Effector memory CD8-positive, alpha-beta T cell (primary cell): ENCODE results near the gene DLAT.
"Not testable (repeated sequence)": the region's sequence is repeated elsewhere in the genome, so short reads cannot be mapped to it uniquely, and the experiment has no call there.

Experiments used
- ATAC-seq: fragments of 150-1000 bp; cut with Tn5 transposase; replicated peaks from 2 replicates; pipeline ENCODE4 v1.10.0; 2021; ENCODE audit warnings: mild to moderate bottlenecking, moderate library complexity
- DNase-seq, 3 experiments: peaks; one replicate each; pipeline ENCODE4 v3.0.0; 2021
- H3K27ac Mint-ChIP-seq, 2 donors: one replicate each; pipeline ENCODE4 v1.8.0; 2022; ENCODE audit warnings: mild to moderate bottlenecking in 2 of 2, mixed read lengths in 2 of 2, moderate library complexity in 2 of 2
- H3K27me3 Mint-ChIP-seq, 2 donors: one replicate each; pipeline ENCODE4 v1.8.0; 2022; ENCODE audit warnings: mixed read lengths in 2 of 2
- H3K36me3 Mint-ChIP-seq: one replicate; pipeline ENCODE4 v1.8.0; 2022; ENCODE audit warnings: mild to moderate bottlenecking, moderate library complexity, mixed read lengths; ENCODE audit not compliant: insufficient read depth
- H3K4me1 Mint-ChIP-seq, 2 donors: one replicate each; pipeline ENCODE4 v1.8.0; 2022; ENCODE audit warnings: low read depth in 2 of 2, mixed read lengths in 2 of 2
- H3K4me3 Mint-ChIP-seq, 2 donors: one replicate each; pipeline ENCODE4 v1.8.0; 2022; ENCODE audit warnings: mild to moderate bottlenecking in 2 of 2, mixed read lengths in 2 of 2, moderate library complexity in 2 of 2
- H3K9me3 Mint-ChIP-seq, 2 donors: one replicate each; pipeline ENCODE4 v1.8.0; 2022; ENCODE audit warnings: mixed read lengths in 2 of 2

The DLAT gene

DNA sequence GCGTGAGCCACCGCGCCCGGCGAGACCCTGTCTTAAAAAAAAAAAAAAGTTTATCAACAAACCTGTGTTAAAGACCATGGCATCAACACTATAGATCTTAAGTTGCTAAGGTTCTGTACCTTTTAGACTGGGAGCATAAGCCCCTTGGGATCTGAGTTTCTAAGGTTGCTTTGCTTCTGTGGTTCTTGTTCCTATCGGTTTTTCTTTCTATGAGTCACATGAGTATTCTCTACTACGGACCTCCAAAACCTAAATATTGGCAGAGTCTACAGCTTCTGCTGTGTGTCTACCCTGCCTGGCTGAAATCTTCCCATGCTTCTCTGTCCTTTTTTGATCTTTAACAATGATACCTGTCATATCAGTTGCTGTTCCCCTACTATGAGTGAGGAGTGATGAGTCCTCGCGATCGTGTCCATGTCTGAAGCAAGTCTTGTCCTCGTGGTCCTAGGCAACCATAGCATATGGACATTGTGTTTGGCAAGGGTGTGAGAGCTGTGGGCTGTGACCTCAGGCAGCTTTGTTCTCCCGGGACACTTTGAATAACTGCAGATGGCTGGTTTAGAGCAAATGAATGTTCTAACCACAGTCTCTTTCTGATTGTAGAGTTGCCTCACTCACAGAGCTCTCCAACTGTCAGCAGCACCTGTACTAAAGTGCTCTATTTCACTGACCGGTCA lies 9.0 kb upstream of the DLAT start:
- Mint-ChIP-seq H3K9me3 (no peaks in the 10 kb centered on the region), H3K27me3 (peaks cover 8 to 12% of the 10 kb centered on the region in 2 donors), H3K4me1 (no peaks in the 10 kb centered on the region), H3K36me3 (no peaks in the 10 kb centered on the region), H3K27ac (no peak overlapping the region), H3K4me3 (no peak overlapping the region)
- ATAC-seq (no peak), DNase-seq (no peak)

- H3K27me3 Mint-ChIP-seq, result peaks cover 8 to 12% of the 10 kb centered on the region in 2 donors
- no peak for DNase-seq
- no peak overlapping the region for H3K27ac Mint-ChIP-seq
- H3K4me1 Mint-ChIP-seq, result no peaks in the 10 kb centered on the region
- no peaks in the 10 kb centered on the region for H3K9me3 Mint-ChIP-seq
- no peaks in the 10 kb centered on the region for H3K36me3 Mint-ChIP-seq
- H3K4me3 Mint-ChIP-seq, result no peak overlapping the region
- no peak for ATAC-seq
Observed at GRCh38 chr11:112016765-112017376, 8.3 kb upstream of the DLAT start.

GRCh38 chr11:112017538-112017937 lies 7.7 kb upstream of the DLAT start:
- Mint-ChIP-seq H3K4me1 (no peaks in the 10 kb centered on the region), H3K27me3 (peaks cover 8 to 12% of the 10 kb centered on the region in 2 donors), H3K9me3 (no peaks in the 10 kb centered on the region), H3K27ac (no peak overlapping the region), H3K36me3 (no peaks in the 10 kb centered on the region), H3K4me3 (no peak overlapping the region)
- ATAC-seq (no peak), DNase-seq (no peak)

DNA sequence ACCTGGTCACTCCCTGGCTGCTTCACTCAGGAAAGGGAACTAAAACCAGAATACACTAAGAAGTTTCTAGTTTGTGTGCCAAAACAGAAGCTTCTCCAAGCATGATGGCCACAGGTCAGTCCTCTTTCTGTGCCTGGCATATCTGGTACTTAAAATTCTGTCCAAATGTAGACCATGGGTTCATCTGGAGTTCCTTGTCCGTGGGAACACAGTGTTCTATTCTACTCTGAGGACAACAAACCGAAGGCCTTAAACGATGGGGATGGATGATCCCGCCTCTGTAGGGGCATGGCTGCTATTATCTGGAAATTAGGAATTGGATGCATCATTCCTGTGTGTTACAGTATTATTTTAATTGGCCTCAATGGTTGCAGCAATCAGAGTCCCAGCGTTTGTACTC lies 6.1 kb upstream of the DLAT start:
- ATAC-seq (no peak), DNase-seq (no peak)
- H3K27ac Mint-ChIP-seq, result no peak overlapping the region
- H3K36me3 Mint-ChIP-seq, result peaks cover 2% of the 10 kb centered on the region
- peaks cover 0 to 5% of the 10 kb centered on the region in 2 donors for H3K4me1 Mint-ChIP-seq
- no peaks in the 10 kb centered on the region for H3K9me3 Mint-ChIP-seq
- H3K27me3 Mint-ChIP-seq, result peaks cover 6 to 8% of the 10 kb centered on the region in 2 donors
- H3K4me3 Mint-ChIP-seq, result no peak overlapping the region

GRCh38 chr11:112023104-112023503 lies 2.1 kb upstream of the DLAT start:
- Mint-ChIP-seq H3K4me3 (peak overlapping the region in 1 of 2 donors; percentile 6), H3K36me3 (peaks cover 17% of the 10 kb centered on the region), H3K4me1 (peaks cover 17 to 19% of the 10 kb centered on the region in 2 donors), H3K27ac (peak overlapping the region in 1 of 2 donors; percentile 53), H3K9me3 (no peaks in the 10 kb centered on the region), H3K27me3 (no peaks in the 10 kb centered on the region)
- ATAC-seq (no peak), DNase-seq (no peak)

DNA sequence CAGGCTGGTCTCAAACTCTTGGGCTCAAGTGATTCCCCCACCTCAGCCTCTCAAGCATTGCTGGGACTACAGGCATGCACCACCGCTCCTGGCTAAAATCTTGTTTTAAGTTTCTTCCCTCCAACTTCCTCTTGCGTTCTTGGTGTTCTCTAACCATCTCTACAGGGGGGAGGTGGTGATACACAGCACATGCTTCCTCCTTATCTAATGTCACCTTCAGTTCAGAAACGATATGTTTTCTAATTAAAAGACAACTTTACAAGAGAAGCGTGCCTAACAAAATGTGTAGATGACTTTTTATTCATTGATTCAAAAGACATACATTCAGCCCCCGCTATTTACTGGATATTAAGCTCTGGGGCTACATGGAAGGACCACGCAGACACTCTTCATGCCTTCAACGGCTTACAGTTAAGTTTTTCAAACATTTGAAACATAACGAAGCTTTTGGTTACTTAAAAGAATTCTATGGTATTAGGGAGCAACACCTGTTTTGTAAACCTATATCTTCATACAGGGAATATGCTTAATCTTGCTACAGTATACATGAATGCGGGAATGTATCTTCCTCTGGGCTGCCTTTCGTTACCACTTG lies 933 bp upstream of the DLAT start:
- no peaks in the 10 kb centered on the region for H3K27me3 Mint-ChIP-seq
- no peaks in the 10 kb centered on the region for H3K9me3 Mint-ChIP-seq
- DNase-seq (no peak), ATAC-seq (peak; percentile 9)
- peak overlapping the region; percentile 100 for H3K4me3 Mint-ChIP-seq
- peaks cover 17 to 19% of the 10 kb centered on the region in 2 donors for H3K4me1 Mint-ChIP-seq
- peak overlapping the region; percentile 97 to 99 for H3K27ac Mint-ChIP-seq
- H3K36me3 Mint-ChIP-seq, result peaks cover 22% of the 10 kb centered on the region

GRCh38 chr11:112025707-112026106 lies 499 bp downstream of the DLAT start:
- Mint-ChIP-seq H3K36me3 (peaks cover 35% of the 10 kb centered on the region), H3K4me3 (peak overlapping the region; percentile 100), H3K27ac (peak overlapping the region; percentile 97 to 99), H3K9me3 (no peaks in the 10 kb centered on the region), H3K27me3 (no peaks in the 10 kb centered on the region), H3K4me1 (peaks cover 17 to 19% of the 10 kb centered on the region in 2 donors)
- DNase-seq (no peak), ATAC-seq (peak; percentile 3)

- H3K27ac Mint-ChIP-seq, DNase-seq, H3K4me3 Mint-ChIP-seq, H3K27me3 Mint-ChIP-seq, ATAC-seq, H3K9me3 Mint-ChIP-seq: not testable (repeated sequence)
- Mint-ChIP-seq H3K36me3 (peaks cover 45% of the 10 kb centered on the region), H3K4me1 (peaks cover 17 to 19% of the 10 kb centered on the region in 2 donors)
Observed at GRCh38 chr11:112026784-112027410, 1.7 kb downstream of the DLAT start.

- Mint-ChIP-seq H3K9me3 (no peaks in the 10 kb centered on the region), H3K36me3 (peaks cover 61% of the 10 kb centered on the region), H3K4me3 (no peak overlapping the region), H3K4me1 (peaks cover 12 to 15% of the 10 kb centered on the region in 2 donors), H3K27ac (no peak overlapping the region), H3K27me3 (no peaks in the 10 kb centered on the region)
- no peak for ATAC-seq
- no peak for DNase-seq
Observed at GRCh38 chr11:112029460-112029859, 4.3 kb downstream of the DLAT start.

DNA sequence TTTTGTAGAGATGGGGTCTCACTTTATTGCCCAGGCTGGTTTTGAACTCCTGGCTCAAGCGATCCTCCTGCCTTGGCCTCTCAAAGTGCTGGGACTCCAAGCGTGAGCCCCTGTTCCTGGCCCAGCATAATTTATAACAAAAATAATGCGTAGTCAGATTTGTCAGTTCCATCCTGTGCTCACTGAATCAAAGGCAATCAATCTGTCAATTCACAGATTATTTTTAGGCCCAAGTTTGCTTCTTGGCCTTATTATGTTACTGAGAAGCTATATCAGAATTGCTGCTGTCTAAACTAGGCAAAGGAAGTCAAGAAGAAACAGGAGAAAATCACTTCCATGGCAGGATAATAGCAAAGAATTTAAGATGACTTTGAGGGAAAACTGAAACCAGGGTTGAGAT lies 8.7 kb downstream of the DLAT start:
- H3K27ac Mint-ChIP-seq, result no peak overlapping the region
- DNase-seq, result no peak
- H3K27me3 Mint-ChIP-seq, result no peaks in the 10 kb centered on the region
- H3K4me1 Mint-ChIP-seq, result no peaks in the 10 kb centered on the region
- H3K4me3 Mint-ChIP-seq, result no peak overlapping the region
- no peak for ATAC-seq
- peaks cover 79% of the 10 kb centered on the region for H3K36me3 Mint-ChIP-seq
- H3K9me3 Mint-ChIP-seq, result no peaks in the 10 kb centered on the region

DNA sequence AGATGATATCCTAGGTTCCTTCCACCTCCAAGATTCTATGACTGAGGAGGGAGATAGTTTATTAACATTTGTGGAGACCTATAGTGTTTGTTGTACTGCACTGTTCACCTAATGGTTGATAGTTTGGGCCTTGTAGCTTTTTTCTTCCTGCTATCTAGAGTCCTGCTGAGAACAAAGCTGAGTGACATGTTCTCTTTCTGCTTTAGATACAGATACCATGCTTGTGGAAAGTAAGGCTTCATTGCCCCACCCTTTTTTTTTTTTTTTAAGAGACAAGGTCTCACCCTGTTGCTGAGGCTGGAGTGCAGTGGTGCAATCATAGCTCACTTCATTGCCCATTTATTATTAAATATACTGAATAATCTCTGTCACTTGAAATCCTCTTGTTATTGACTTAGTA lies 12.3 kb downstream of the DLAT start:
- Mint-ChIP-seq H3K27me3 (no peaks in the 10 kb centered on the region), H3K27ac (no peak overlapping the region), H3K9me3 (no peaks in the 10 kb centered on the region), H3K4me3 (no peak overlapping the region), H3K36me3 (peaks cover 58% of the 10 kb centered on the region), H3K4me1 (peaks cover 4 to 22% of the 10 kb centered on the region in 2 donors)
- no peak for DNase-seq
- ATAC-seq, result no peak

DNA sequence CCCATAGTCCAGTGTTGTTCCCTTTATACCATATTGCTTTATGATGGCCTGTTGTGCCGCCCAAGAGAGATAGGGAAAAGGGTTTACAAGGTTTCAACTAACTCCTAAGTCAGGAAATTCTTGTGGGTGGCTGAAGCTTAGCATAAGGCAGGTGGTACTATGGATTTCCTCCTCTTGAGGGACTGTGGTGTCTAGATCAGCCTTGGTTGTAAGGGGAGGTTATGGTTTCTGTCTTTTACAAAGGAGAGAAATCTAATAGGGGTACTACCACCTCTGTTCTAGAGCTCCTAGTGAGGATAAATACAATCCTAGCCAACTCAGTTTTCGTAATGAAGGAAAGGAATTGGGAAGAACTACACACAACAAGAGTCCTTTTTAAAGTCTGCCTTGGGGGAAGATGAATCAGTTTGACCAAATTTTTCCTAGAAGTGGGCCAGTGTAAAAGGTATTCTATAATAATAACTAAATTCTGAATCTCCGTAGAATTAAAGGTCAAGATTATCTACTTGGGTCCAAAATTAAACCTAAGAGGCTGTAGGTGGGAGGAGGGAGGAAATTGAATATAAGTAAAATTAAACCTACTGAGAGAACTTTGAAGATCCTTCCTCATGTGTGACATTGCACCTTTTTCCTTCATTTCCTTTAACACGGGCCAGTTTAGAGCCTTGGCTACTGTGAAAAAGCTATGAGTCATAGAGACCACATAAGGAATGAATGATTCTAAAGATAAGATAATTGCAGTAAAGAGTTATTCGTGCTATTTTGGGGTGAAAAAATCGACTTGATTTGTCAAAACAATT lies 17.2 kb downstream of the DLAT start:
- H3K9me3 Mint-ChIP-seq, result no peaks in the 10 kb centered on the region
- peaks cover 64% of the 10 kb centered on the region for H3K36me3 Mint-ChIP-seq
- DNase-seq (no peak), ATAC-seq (no peak)
- H3K27ac Mint-ChIP-seq, result peak overlapping the region; percentile 55 to 71
- peaks cover 4 to 24% of the 10 kb centered on the region in 2 donors for H3K4me1 Mint-ChIP-seq
- no peaks in the 10 kb centered on the region for H3K27me3 Mint-ChIP-seq
- no peak overlapping the region for H3K4me3 Mint-ChIP-seq

GRCh38 chr11:112042961-112043304 lies 17.7 kb downstream of the DLAT start:
- peaks cover 58% of the 10 kb centered on the region for H3K36me3 Mint-ChIP-seq
- no peaks in the 10 kb centered on the region for H3K9me3 Mint-ChIP-seq
- H3K27ac Mint-ChIP-seq, result peak overlapping the region in 1 of 2 donors; percentile 55
- no peak overlapping the region for H3K4me3 Mint-ChIP-seq
- ATAC-seq (no peak), DNase-seq (no peak)
- H3K27me3 Mint-ChIP-seq, result no peaks in the 10 kb centered on the region
- H3K4me1 Mint-ChIP-seq, result peaks cover 4 to 25% of the 10 kb centered on the region in 2 donors
